ENCODE results near the gene ZFR. TPM values are rescaled to one million over a fixed set of nuclear protein-coding genes. Genes with fewer than 3 reads are reported as not detected.
"Not testable (repeated sequence)": the region's sequence is repeated elsewhere in the genome, so short reads cannot be mapped to it uniquely, and the experiment has no call there.

The ZFR gene
- polyA plus RNA-seq, 2 of the 4 experiments (the other 2 are of a cell fraction), result 65.6 to 107 TPM

DNA sequence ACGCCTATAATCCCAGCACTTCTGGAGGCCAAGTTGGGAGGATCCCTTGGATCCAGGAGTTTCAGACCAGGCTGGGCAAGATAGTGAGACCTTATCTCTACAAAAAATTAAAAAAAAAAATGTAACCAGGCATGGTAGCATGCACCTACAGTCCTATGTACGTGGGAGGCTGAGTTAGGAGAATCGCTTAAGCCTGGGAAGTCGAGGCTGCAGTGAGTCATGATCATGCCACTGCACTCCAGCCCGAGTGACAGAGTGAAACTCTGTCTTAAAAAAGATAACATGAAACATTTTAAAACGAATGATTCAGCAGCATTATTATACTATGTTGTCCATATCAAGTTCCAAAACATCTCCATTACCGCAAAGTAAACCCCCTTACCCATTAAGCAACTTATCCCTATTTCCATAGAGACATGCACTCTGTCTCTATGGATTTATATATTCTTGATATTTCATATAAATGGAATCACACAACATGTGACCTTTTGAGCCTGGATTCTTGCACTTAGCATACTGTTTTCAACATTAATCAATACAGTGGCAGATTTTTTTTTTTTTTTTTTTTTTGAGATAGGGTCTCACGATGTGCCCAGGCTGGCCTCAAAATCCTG, 74.9 kb downstream of the ZFR start:
- no peaks in the 10 kb centered on the region for H3K4me1 ChIP-seq
- H3K9me3 ChIP-seq, result no peaks in the 10 kb centered on the region
- TF ChIP-seq HOXA7 (CRISPR knock-in tag; IDR thresholded peaks at IDR 0.05) (no peak), RNF2 (IDR thresholded peaks at IDR 0.05; ENCODE audit: borderline replicate concordance, low read depth) (no peak), BHLHE40 (IDR thresholded peaks at IDR 0.05; ENCODE audit: low read depth, low read length) (no peak), FOXS1 (CRISPR knock-in tag; IDR thresholded peaks at IDR 0.05) (no peak)
- TF ChIP-seq, protein P1, sequence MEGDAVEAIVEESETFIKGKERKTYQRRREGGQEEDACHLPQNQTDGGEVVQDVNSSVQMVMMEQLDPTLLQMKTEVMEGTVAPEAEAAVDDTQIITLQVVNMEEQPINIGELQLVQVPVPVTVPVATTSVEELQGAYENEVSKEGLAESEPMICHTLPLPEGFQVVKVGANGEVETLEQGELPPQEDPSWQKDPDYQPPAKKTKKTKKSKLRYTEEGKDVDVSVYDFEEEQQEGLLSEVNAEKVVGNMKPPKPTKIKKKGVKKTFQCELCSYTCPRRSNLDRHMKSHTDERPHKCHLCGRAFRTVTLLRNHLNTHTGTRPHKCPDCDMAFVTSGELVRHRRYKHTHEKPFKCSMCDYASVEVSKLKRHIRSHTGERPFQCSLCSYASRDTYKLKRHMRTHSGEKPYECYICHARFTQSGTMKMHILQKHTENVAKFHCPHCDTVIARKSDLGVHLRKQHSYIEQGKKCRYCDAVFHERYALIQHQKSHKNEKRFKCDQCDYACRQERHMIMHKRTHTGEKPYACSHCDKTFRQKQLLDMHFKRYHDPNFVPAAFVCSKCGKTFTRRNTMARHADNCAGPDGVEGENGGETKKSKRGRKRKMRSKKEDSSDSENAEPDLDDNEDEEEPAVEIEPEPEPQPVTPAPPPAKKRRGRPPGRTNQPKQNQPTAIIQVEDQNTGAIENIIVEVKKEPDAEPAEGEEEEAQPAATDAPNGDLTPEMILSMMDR (IDR thresholded peaks at IDR 0.05), result no peak
- TF ChIP-seq, protein P2, sequence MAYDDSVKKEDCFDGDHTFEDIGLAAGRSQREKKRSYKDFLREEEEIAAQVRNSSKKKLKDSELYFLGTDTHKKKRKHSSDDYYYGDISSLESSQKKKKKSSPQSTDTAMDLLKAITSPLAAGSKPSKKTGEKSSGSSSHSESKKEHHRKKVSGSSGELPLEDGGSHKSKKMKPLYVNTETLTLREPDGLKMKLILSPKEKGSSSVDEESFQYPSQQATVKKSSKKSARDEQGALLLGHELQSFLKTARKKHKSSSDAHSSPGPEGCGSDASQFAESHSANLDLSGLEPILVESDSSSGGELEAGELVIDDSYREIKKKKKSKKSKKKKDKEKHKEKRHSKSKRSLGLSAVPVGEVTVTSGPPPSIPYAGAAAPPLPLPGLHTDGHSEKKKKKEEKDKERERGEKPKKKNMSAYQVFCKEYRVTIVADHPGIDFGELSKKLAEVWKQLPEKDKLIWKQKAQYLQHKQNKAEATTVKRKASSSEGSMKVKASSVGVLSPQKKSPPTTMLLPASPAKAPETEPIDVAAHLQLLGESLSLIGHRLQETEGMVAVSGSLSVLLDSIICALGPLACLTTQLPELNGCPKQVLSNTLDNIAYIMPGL (CRISPR knock-in tag; IDR thresholded peaks at IDR 0.05; ENCODE audit: borderline replicate concordance), result no peak
- no peak for DNase-seq (ENCODE audit: low read depth in 1 of 2, low spot score in 1 of 2)
- WGBS (ENCODE audit: missing lambda C conversion rate), result 84% methylated on average over 8 of the region's 8 CpGs
- ChIA-PET POLR2A (no interaction called here), CTCF (no interaction called here)
- H3K27ac ChIP-seq, result no peak overlapping the region
- no peak overlapping the region for H3K4me3 ChIP-seq
- no peak for FAIRE-seq
- H3K4me2 ChIP-seq, result no peak overlapping the region
- ATAC-seq, result no peak

DNA sequence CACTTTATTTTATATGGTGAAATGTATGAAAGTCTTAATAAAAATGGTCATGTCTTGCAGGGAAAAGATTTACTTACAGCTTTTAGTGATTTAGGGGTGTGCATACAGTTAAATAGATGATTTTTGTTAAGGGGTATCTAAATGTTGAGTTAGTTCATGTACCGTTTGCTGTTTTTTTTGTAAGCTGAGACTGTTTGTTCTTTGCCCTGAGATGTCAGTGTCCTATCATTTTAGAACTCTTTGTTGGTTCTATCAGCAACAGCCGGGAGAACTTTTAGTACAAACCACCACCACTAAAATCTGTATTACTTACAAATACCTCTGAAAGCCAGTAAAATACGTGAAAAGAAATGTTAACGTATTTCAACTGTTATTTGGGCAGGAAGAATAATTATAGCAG, 75.5 kb downstream of the ZFR start:
- ATAC-seq (no peak), FAIRE-seq (no peak), DNase-seq (ENCODE audit: low read depth in 1 of 2, low spot score in 1 of 2) (no peak)
- 87% methylated on average over 4 of the region's 4 CpGs for WGBS (ENCODE audit: missing lambda C conversion rate)
- Histone ChIP-seq H3K27ac (no peak overlapping the region), H3K9me3 (no peaks in the 10 kb centered on the region), H3K4me3 (no peak overlapping the region), H3K4me2 (no peak overlapping the region), H3K4me1 (no peaks in the 10 kb centered on the region)
- TF ChIP-seq, protein P3, sequence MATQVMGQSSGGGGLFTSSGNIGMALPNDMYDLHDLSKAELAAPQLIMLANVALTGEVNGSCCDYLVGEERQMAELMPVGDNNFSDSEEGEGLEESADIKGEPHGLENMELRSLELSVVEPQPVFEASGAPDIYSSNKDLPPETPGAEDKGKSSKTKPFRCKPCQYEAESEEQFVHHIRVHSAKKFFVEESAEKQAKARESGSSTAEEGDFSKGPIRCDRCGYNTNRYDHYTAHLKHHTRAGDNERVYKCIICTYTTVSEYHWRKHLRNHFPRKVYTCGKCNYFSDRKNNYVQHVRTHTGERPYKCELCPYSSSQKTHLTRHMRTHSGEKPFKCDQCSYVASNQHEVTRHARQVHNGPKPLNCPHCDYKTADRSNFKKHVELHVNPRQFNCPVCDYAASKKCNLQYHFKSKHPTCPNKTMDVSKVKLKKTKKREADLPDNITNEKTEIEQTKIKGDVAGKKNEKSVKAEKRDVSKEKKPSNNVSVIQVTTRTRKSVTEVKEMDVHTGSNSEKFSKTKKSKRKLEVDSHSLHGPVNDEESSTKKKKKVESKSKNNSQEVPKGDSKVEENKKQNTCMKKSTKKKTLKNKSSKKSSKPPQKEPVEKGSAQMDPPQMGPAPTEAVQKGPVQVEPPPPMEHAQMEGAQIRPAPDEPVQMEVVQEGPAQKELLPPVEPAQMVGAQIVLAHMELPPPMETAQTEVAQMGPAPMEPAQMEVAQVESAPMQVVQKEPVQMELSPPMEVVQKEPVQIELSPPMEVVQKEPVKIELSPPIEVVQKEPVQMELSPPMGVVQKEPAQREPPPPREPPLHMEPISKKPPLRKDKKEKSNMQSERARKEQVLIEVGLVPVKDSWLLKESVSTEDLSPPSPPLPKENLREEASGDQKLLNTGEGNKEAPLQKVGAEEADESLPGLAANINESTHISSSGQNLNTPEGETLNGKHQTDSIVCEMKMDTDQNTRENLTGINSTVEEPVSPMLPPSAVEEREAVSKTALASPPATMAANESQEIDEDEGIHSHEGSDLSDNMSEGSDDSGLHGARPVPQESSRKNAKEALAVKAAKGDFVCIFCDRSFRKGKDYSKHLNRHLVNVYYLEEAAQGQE (IDR thresholded peaks at IDR 0.05), result no peak
- TF ChIP-seq, protein P4, sequence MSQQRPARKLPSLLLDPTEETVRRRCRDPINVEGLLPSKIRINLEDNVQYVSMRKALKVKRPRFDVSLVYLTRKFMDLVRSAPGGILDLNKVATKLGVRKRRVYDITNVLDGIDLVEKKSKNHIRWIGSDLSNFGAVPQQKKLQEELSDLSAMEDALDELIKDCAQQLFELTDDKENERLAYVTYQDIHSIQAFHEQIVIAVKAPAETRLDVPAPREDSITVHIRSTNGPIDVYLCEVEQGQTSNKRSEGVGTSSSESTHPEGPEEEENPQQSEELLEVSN (IDR thresholded peaks at IDR 0.05; ENCODE audit: borderline replicate concordance, low read depth), result no peak
- TF ChIP-seq SREBF2 (IDR thresholded peaks at IDR 0.05) (no peak), HOXB5 (CRISPR knock-in tag; IDR thresholded peaks at IDR 0.05) (no peak), NR3C1 (IDR thresholded peaks at IDR 0.05) (no peak), TP53 (CRISPR knock-in tag; IDR thresholded peaks at IDR 0.05) (no peak), CBX2 (IDR thresholded peaks at IDR 0.05; ENCODE audit: borderline replicate concordance, low read depth) (no peak)
- CTCF ChIA-PET, result interaction anchor here (1.0 kb wide), 1 partner anchor 137 kb away, joined by 3 read pairs; no protein-coding TSS in a partner anchor
- POLR2A ChIA-PET, result no interaction called here

DNA sequence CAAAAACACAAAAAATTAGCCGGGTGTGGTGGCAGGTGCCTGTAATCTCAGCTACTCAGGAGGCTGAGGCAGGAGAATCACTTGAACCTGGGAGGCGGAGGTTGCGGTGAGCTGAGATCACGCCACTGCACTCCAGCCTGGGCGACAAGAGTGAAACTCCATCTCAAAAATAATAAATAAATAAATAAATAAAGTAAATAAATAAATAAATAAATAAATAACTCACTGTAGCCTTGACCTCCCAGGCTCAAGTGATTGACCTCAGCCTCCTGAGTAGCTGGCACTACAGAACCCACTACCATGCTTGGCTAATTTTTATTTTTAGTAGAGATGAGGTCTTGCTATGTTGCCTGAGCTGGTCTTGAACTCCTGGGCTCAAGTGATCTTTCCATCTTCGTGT, 77.3 kb downstream of the ZFR start:
- DNase-seq (ENCODE audit: low read depth in 1 of 2, low spot score in 1 of 2); H3K4me1 ChIP-seq; H3K27ac ChIP-seq; POLR2A ChIA-PET; H3K4me2 ChIP-seq; H3K9me3 ChIP-seq; ATAC-seq; H3K4me3 ChIP-seq; FAIRE-seq: not testable (repeated sequence)
- peak; percentile 96 for TF ChIP-seq ZC3H11A (IDR thresholded peaks at IDR 0.05)
- WGBS (ENCODE audit: missing lambda C conversion rate), result 82% methylated on average over 6 of the region's 6 CpGs
- CTCF ChIA-PET, result interaction anchor here (1.0 to 1.3 kb wide), 3 partner anchors 10 to 41 kb away, joined by 3 read pairs; no protein-coding TSS in a partner anchor

Measured in A549 (cell line).